ENCODE results near the gene ADARB2. TPM values are rescaled to one million over a fixed set of nuclear protein-coding genes. Genes with fewer than 3 reads are reported as not detected.

The ADARB2 gene
- total RNA-seq, 2 donors from 2014 or later: 1.1 to 1.8 TPM

- H3K36me3 Mint-ChIP-seq (ENCODE audit: low read depth): no peaks in the 10 kb centered on the region
- H3K4me3 ChIP-seq (ENCODE audit: low read length): no peak overlapping the region
- H3K27me3 ChIP-seq (ENCODE audit: control insufficient read depth, insufficient read depth, low read length, poor library complexity, severe bottlenecking): no peaks in the 10 kb centered on the region
- no peaks in the 10 kb centered on the region for H3K4me1 Mint-ChIP-seq
- H3K9me3 ChIP-seq (ENCODE audit: control insufficient read depth, low read length): no peaks in the 10 kb centered on the region
- H3K36me3 ChIP-seq (ENCODE audit: control insufficient read depth, insufficient read depth, low read length): no peaks in the 10 kb centered on the region
- H3K4me1 ChIP-seq (ENCODE audit: control insufficient read depth, insufficient read depth, low read length): no peaks in the 10 kb centered on the region
- WGBS, 2 experiments (ENCODE audit: insufficient coverage in 1 of 2, insufficient read length in 1 of 2): 75 to 86% methylated on average over 4 to 9 of the region's 9 CpGs
- no peaks in the 10 kb centered on the region for H3K27me3 Mint-ChIP-seq (ENCODE audit: insufficient read depth)
- no peak for TF ChIP-seq CTCF (conservative IDR thresholded peaks at IDR 0.05)
- no peak overlapping the region for H3K27ac ChIP-seq (ENCODE audit: low read depth, low read length)
- H3K27ac Mint-ChIP-seq: no peak overlapping the region
- peak; percentile 28 for DNase-seq
- H3K9me3 Mint-ChIP-seq: no peaks in the 10 kb centered on the region
- no peak overlapping the region for H3K9ac ChIP-seq (ENCODE audit: extremely low read depth, low read length, poor library complexity, severe bottlenecking)
- no peak overlapping the region for H3K4me3 Mint-ChIP-seq
Measured at GRCh38 chr10:1652151-1652550, 85.2 kb downstream of the ADARB2 start.

DNA sequence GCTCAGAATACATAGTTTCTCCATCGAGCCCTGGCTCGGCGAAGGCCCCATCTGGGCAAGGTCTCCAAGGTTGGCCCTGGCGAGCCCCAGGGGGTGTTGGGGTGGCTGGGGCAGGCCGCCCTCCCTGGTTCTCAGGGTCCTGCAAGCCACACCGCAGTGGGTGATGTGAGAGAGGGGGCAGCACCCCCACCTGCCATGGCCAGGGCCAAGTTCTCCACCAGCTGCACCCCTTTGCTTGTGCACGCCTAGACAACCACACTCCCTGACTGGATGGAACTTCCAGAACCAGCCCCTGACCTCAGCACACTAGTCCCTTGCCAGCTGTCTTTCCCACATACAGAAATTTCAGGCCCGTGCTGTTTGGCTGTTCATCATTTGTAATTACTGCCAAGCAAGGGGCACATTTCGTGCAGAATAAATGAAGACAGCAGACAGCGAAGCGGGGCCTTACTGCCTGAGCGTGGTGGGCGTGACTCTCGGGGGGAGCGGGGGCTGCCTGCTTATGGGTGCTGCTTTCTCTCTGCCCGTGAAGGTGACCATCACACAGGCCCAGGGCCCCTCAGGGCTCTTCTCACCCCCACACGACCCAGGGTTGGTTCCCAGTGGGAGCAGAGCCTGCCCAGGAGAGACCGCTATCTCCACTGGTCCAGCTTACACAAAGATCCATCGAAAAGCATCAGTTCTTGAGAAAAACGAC is 85.9 kb downstream of the ADARB2 start:
- H3K4me3 Mint-ChIP-seq: no peak overlapping the region
- H3K9me3 Mint-ChIP-seq: no peaks in the 10 kb centered on the region
- H3K36me3 Mint-ChIP-seq (ENCODE audit: low read depth): no peaks in the 10 kb centered on the region
- H3K27me3 ChIP-seq (ENCODE audit: control insufficient read depth, insufficient read depth, low read length, poor library complexity, severe bottlenecking): no peaks in the 10 kb centered on the region
- H3K4me1 ChIP-seq (ENCODE audit: control insufficient read depth, insufficient read depth, low read length): no peaks in the 10 kb centered on the region
- no peak overlapping the region for H3K9ac ChIP-seq (ENCODE audit: extremely low read depth, low read length, poor library complexity, severe bottlenecking)
- WGBS, 2 experiments (ENCODE audit: insufficient coverage in 1 of 2, insufficient read length in 1 of 2): 86 to 90% methylated on average over 13 to 20 of the region's 20 CpGs
- H3K4me3 ChIP-seq (ENCODE audit: low read length): no peak overlapping the region
- no peak overlapping the region for H3K27ac Mint-ChIP-seq
- H3K4me1 Mint-ChIP-seq: no peaks in the 10 kb centered on the region
- no peaks in the 10 kb centered on the region for H3K27me3 Mint-ChIP-seq (ENCODE audit: insufficient read depth)
- TF ChIP-seq CTCF (conservative IDR thresholded peaks at IDR 0.05): no peak
- H3K9me3 ChIP-seq (ENCODE audit: control insufficient read depth, low read length): no peaks in the 10 kb centered on the region
- H3K27ac ChIP-seq (ENCODE audit: low read depth, low read length): no peak overlapping the region
- DNase-seq: no peak
- no peaks in the 10 kb centered on the region for H3K36me3 ChIP-seq (ENCODE audit: control insufficient read depth, insufficient read depth, low read length)

DNA sequence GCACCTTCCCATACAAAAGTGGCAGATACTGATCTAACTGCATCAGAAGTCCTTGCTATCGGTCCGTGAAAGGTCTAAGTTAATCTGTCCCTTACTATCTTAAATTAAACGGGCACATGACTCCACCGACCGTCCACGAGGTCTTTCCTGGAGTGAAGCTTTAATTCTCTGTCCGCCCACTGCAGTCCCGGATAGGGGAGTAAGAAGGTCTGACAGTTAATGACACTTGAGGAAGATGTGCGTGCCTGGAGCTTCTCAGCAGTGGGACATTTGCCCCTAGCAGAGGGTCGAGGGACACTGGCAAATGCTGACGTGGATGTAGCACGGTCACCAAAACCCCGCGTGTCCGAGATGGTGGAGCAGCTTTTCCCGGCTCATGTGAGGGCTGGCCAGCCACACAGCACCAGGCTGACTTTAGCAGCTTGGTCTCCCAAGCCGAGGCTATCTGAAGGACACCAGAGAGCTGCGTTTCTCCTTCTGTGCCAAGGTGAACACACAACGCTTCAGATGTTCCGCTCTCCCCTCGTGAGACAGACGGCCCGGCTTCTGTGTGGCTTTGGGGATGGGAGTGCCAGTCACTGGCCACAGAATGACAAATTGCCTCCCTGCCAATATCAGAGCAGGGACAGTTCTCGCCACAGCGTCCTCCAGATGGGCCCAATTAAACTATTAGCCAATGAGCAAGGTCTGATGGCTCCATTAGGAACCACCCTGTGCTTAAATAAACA is 86.6 kb downstream of the ADARB2 start:
- Mint-ChIP-seq H3K4me3 (no peak overlapping the region), H3K9me3 (no peaks in the 10 kb centered on the region), H3K36me3 (ENCODE audit: low read depth) (no peaks in the 10 kb centered on the region), H3K27me3 (ENCODE audit: insufficient read depth) (no peaks in the 10 kb centered on the region), H3K27ac (no peak overlapping the region), H3K4me1 (no peaks in the 10 kb centered on the region)
- TF ChIP-seq CTCF (conservative IDR thresholded peaks at IDR 0.05): no peak
- Histone ChIP-seq H3K27me3 (ENCODE audit: control insufficient read depth, insufficient read depth, low read length, poor library complexity, severe bottlenecking) (no peaks in the 10 kb centered on the region), H3K4me1 (ENCODE audit: control insufficient read depth, insufficient read depth, low read length) (no peaks in the 10 kb centered on the region), H3K9ac (ENCODE audit: extremely low read depth, low read length, poor library complexity, severe bottlenecking) (no peak overlapping the region), H3K4me3 (ENCODE audit: low read length) (no peak overlapping the region), H3K36me3 (ENCODE audit: control insufficient read depth, insufficient read depth, low read length) (no peaks in the 10 kb centered on the region), H3K9me3 (ENCODE audit: control insufficient read depth, low read length) (no peaks in the 10 kb centered on the region), H3K27ac (ENCODE audit: low read depth, low read length) (no peak overlapping the region)
- DNase-seq: peak; percentile 27
- 93 to 94% methylated on average over 20 to 25 of the region's 25 CpGs for WGBS, 2 experiments (ENCODE audit: insufficient coverage in 1 of 2, insufficient read length in 1 of 2)
